Measurements from ENCODE around the gene KLF7.

- TF ChIP-seq EP300 (conservative IDR thresholded peaks at IDR 0.05; ENCODE audit: poor library complexity, severe bottlenecking) (no peak), EZH2 (IDR thresholded peaks at IDR 0.05; ENCODE audit: borderline replicate concordance, insufficient read depth, low read length, poor library complexity, severe bottlenecking) (no peak), TAF1 (IDR thresholded peaks at IDR 0.05; ENCODE audit: low read depth) (no peak), MXI1 (conservative IDR thresholded peaks at IDR 0.05; ENCODE audit: poor library complexity, severe bottlenecking) (no peak), POLR2AphosphoS5 (IDR thresholded peaks at IDR 0.05) (no peak)
Observed at GRCh38 chr2:207202645-207203044, 36.9 kb upstream of the KLF7 start.
